Liver (tissue), 9 donors: Measurements from ENCODE around the gene FBN1. TPM values are rescaled to one million over a fixed set of nuclear protein-coding genes. Genes with fewer than 3 reads are reported as not detected.

Experiments
- DNase-seq: peaks from one replicate; pipeline ENCODE4 v3.0.0-alpha.2; 2017; ENCODE audit warnings: low spot score
- H3K27ac ChIP-seq, 2 donors: one replicate each; pipeline ENCODE4 v1.7.0; 2013; ENCODE audit warnings: inconsistent platforms in 2 of 2, low read length in 2 of 2, control low read depth in 1 of 2, low read depth in 1 of 2, mild to moderate bottlenecking in 1 of 2
- H3K27me3 ChIP-seq, 4 donors: one replicate each; pipeline versions ENCODE4 v1.6.1 to v1.7.0; 2013; ENCODE audit warnings: low read length in 3 of 4, inconsistent platforms in 1 of 4, mild to moderate bottlenecking in 1 of 4, moderate library complexity in 1 of 4; ENCODE audit not compliant: control insufficient read depth in 4 of 4, insufficient read depth in 4 of 4
- H3K36me3 ChIP-seq, 4 donors: one replicate each; pipeline versions ENCODE4 v1.6.1 to v1.7.0; 2013; ENCODE audit warnings: low read length in 3 of 4, mild to moderate bottlenecking in 3 of 4, low read depth in 1 of 4, moderate library complexity in 1 of 4; ENCODE audit not compliant: control insufficient read depth in 4 of 4, insufficient read depth in 3 of 4
- H3K4me1 ChIP-seq, 4 donors: one replicate each; pipeline versions ENCODE4 v1.6.1 to v1.7.0; 2013; ENCODE audit warnings: low read length in 3 of 4, mild to moderate bottlenecking in 3 of 4, moderate library complexity in 1 of 4; ENCODE audit not compliant: control insufficient read depth in 4 of 4, insufficient read depth in 4 of 4
- H3K4me3 ChIP-seq, 3 donors: one replicate each; pipeline versions ENCODE4 v1.6.1 to v1.7.0; 2013; ENCODE audit warnings: low read length in 3 of 3, control low read depth in 1 of 3, low read depth in 1 of 3, mild to moderate bottlenecking in 1 of 3
- H3K9ac ChIP-seq, 2 donors: one replicate each; pipeline ENCODE4 v1.7.0; 2013; ENCODE audit warnings: low read length in 2 of 2, mild to moderate bottlenecking in 2 of 2, moderate library complexity in 2 of 2, control low read depth in 1 of 2, low read depth in 1 of 2
- H3K9me3 ChIP-seq, 4 donors: one replicate each; pipeline versions ENCODE4 v1.6.1 to v1.7.0; 2013; ENCODE audit warnings: low read length in 3 of 4; ENCODE audit not compliant: control insufficient read depth in 4 of 4
- ATF3 ChIP-seq: IDR thresholded peaks from 2 replicates; pipeline ENCODE4 v1.6.1; 2016; ENCODE audit warnings: antibody characterized with exemption
- EGR1 ChIP-seq, 2 donors: IDR thresholded peaks; 2 replicates each; pipeline ENCODE4 v1.6.1; 2016 to 2018; ENCODE audit warnings: antibody characterized with exemption in 2 of 2, low read depth in 2 of 2
- FOXA1 ChIP-seq: IDR thresholded peaks from 2 replicates; pipeline ENCODE4 v1.6.1; 2016; ENCODE audit warnings: antibody characterized with exemption
- FOXA2 ChIP-seq: IDR thresholded peaks from 2 replicates; pipeline ENCODE4 v1.6.1; 2016; ENCODE audit warnings: antibody characterized with exemption
- GABPA ChIP-seq, 2 donors: IDR thresholded peaks in 1 of 2; conservative IDR thresholded peaks in 1 of 2; 2 replicates each; pipeline ENCODE4 v1.6.1; 2016; ENCODE audit warnings: antibody characterized with exemption in 2 of 2, mild to moderate bottlenecking in 1 of 2, moderate library complexity in 1 of 2
- HNF4G ChIP-seq: IDR thresholded peaks from 2 replicates; pipeline ENCODE4 v1.6.1; 2016; ENCODE audit warnings: antibody characterized with exemption
- JUND ChIP-seq, 2 donors: IDR thresholded peaks; 2 replicates each; pipeline ENCODE4 v1.6.1; 2016; ENCODE audit warnings: antibody characterized with exemption in 2 of 2
- MAX ChIP-seq: IDR thresholded peaks from 2 replicates; pipeline ENCODE4 v1.6.1; 2016; ENCODE audit warnings: antibody characterized with exemption
- NR2F2 ChIP-seq: IDR thresholded peaks from 2 replicates; pipeline ENCODE4 v1.6.1; 2016; ENCODE audit warnings: antibody characterized with exemption
- RAD21 ChIP-seq, 2 donors: IDR thresholded peaks; 2 replicates each; pipeline ENCODE4 v1.6.1; 2016; ENCODE audit warnings: antibody characterized with exemption in 2 of 2, mild to moderate bottlenecking in 2 of 2
- REST ChIP-seq: IDR thresholded peaks from 2 replicates; pipeline ENCODE4 v1.6.1; 2016; ENCODE audit warnings: antibody characterized with exemption, mild to moderate bottlenecking
- RXRA ChIP-seq, 2 donors: IDR thresholded peaks; 2 replicates each; pipeline ENCODE4 v1.6.1; 2017 to 2018; ENCODE audit warnings: antibody characterized with exemption in 2 of 2, mild to moderate bottlenecking in 1 of 2
- SP1 ChIP-seq: IDR thresholded peaks from 2 replicates; pipeline ENCODE4 v1.6.1; 2018; ENCODE audit warnings: antibody characterized with exemption, mild to moderate bottlenecking
- TAF1 ChIP-seq: conservative IDR thresholded peaks from 2 replicates; pipeline ENCODE4 v1.6.1; 2016; ENCODE audit warnings: antibody characterized with exemption, mild to moderate bottlenecking
- YY1 ChIP-seq: IDR thresholded peaks from 2 replicates; pipeline ENCODE4 v1.6.1; 2016; ENCODE audit warnings: antibody characterized with exemption, mild to moderate bottlenecking
- ZBTB33 ChIP-seq: IDR thresholded peaks from 2 replicates; pipeline ENCODE4 v1.6.1; 2016; ENCODE audit warnings: antibody characterized with exemption
- WGBS: extraction: QIAGEN DNeasy Blood & Tissue Kit; methylation state at CpG from one replicate; pipeline ENCODE4 v1.1.7; 2013; 5-methylcytosine and 5-hydroxymethylcytosine counted together
- polyA plus RNA-seq, 2 donors: library from polyadenylated mRNA; stranded (reverse) in 1 of 2; unstranded in 1 of 2; fragments of 200-250 nt in 1 of 2; fragments of >200 nt in 1 of 2; fragmentation: Nextera tagmentation in 1 of 2; extraction: Ambion mirVana in 1 of 2; gene quantifications; one replicate each; pipeline versions ENCODE4 v1.2.1 to v1.2.3, GENCODE V29; 2013 to 2015
- total RNA-seq, 2 donors: library from RNA; depleted of rRNA; stranded (reverse); fragments of >200 nt; gene quantifications; one replicate each; pipeline ENCODE4 v1.2.3, GENCODE V29; 2014
- donor health status: healthy.
- donor health status: healthy.
- donor health status: healthy.
- donor health status: healthy.
- donor health status: healthy.

Gene FBN1
- total and polyA plus RNA-seq, 4 donors, result 1.3 to 20.1 (median 12.4) TPM

GRCh38 chr15:48411971-48412591, 233.4 kb downstream of the FBN1 start:
- no peak for DNase-seq
- H3K9ac ChIP-seq, result no peak overlapping the region
- WGBS, result 86% methylated on average over 6 of the region's 6 CpGs
- no peaks in the 10 kb centered on the region for H3K27me3 ChIP-seq
- no peaks in the 10 kb centered on the region for H3K36me3 ChIP-seq
- no peak overlapping the region for H3K4me3 ChIP-seq
- H3K27ac ChIP-seq, result no peak overlapping the region
- peaks cover 0 to 17% (median 3%) of the 10 kb centered on the region in 4 donors for H3K4me1 ChIP-seq
- no peaks in the 10 kb centered on the region for H3K9me3 ChIP-seq
- TF ChIP-seq RXRA (IDR thresholded peaks at IDR 0.05) (no peak), RAD21 (IDR thresholded peaks at IDR 0.05) (no peak), FOXA2 (no peak), ZBTB33 (no peak), SP1 (no peak), ATF3 (no peak), MAX (no peak)

- no peaks in the 10 kb centered on the region for H3K27me3 ChIP-seq
- H3K9ac ChIP-seq, result no peak overlapping the region
- H3K36me3 ChIP-seq, result no peaks in the 10 kb centered on the region
- no peak overlapping the region for H3K4me3 ChIP-seq
- H3K4me1 ChIP-seq, result peaks cover 0 to 17% (median 3%) of the 10 kb centered on the region in 4 donors
- H3K27ac ChIP-seq, result no peak overlapping the region
- H3K9me3 ChIP-seq, result no peaks in the 10 kb centered on the region
- TF ChIP-seq FOXA1 (no peak), MAX (no peak), REST (no peak), RXRA (IDR thresholded peaks at IDR 0.05) (no peak), GABPA (IDR thresholded peaks at IDR 0.05 in 1 of 2, conservative IDR thresholded peaks at IDR 0.05 in 1 of 2) (no peak), RAD21 (IDR thresholded peaks at IDR 0.05) (no peak), TAF1 (no peak), EGR1 (IDR thresholded peaks at IDR 0.05; ENCODE audit: low read depth in 2 of 2) (no peak), YY1 (no peak), HNF4G (no peak), NR2F2 (no peak), JUND (IDR thresholded peaks at IDR 0.05) (no peak), SP1 (no peak)
- 90% methylated on average over 2 of the region's 2 CpGs for WGBS
- no peak for DNase-seq
These were observed 235.9 kb downstream of the FBN1 start for GRCh38 chr15:48409623-48410022.
